ENCODE data around the gene CACNA1C.

CACNA1C gene

GRCh38 chr12:2288875-2289274, 236.1 kb downstream of the CACNA1C start:
- H3K36me3 ChIP-seq (ENCODE audit: insufficient read depth, low read length): no peaks in the 10 kb centered on the region
- peaks cover 28% of the 10 kb centered on the region for H3K4me1 ChIP-seq (ENCODE audit: control insufficient read depth, insufficient read depth, low read length, unreplicated experiment)
- no peak overlapping the region for H2AFZ ChIP-seq (ENCODE audit: low read length, unreplicated experiment)
- H3K27me3 ChIP-seq (ENCODE audit: insufficient read depth, low read length): no peaks in the 10 kb centered on the region
- no peak overlapping the region for H3K4me3 ChIP-seq (ENCODE audit: low read depth, low read length)
- no peaks in the 10 kb centered on the region for H3K79me2 ChIP-seq (ENCODE audit: control insufficient read depth, insufficient read depth, low read length, unreplicated experiment)
- H3K27ac ChIP-seq (ENCODE audit: low read depth, low read length): no peak overlapping the region

GRCh38 chr12:2289525-2289924, 236.7 kb downstream of the CACNA1C start:
- H2AFZ ChIP-seq (ENCODE audit: low read length, unreplicated experiment): no peak overlapping the region
- no peaks in the 10 kb centered on the region for H3K36me3 ChIP-seq (ENCODE audit: insufficient read depth, low read length)
- no peaks in the 10 kb centered on the region for H3K79me2 ChIP-seq (ENCODE audit: control insufficient read depth, insufficient read depth, low read length, unreplicated experiment)
- H3K27me3 ChIP-seq (ENCODE audit: insufficient read depth, low read length): no peaks in the 10 kb centered on the region
- H3K4me3 ChIP-seq (ENCODE audit: low read depth, low read length): no peak overlapping the region
- H3K27ac ChIP-seq (ENCODE audit: low read depth, low read length): no peak overlapping the region
- H3K4me1 ChIP-seq (ENCODE audit: control insufficient read depth, insufficient read depth, low read length, unreplicated experiment): peaks cover 24% of the 10 kb centered on the region

DNA sequence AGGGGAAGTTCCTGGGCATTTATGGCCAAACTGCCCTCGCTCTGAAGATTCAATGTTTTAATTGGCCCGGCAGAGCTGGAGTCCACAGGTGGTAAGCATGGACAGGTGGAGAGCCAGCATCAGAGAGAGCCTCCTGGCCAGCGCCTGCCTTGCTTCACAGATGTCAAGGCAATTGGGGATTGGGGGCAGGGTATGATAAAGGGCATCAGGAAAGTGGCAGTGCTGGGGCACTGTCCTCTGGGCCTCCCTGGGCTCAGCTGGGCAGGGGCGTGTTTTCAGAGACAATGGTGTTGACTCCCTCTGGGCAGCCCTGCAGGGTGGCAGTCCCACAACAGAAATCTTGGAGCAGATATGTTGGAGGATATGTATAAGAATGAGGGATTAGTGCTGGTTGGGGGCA, 237.3 kb downstream of the CACNA1C start:
- no peaks in the 10 kb centered on the region for H3K27me3 ChIP-seq (ENCODE audit: insufficient read depth, low read length)
- peaks cover 24% of the 10 kb centered on the region for H3K4me1 ChIP-seq (ENCODE audit: control insufficient read depth, insufficient read depth, low read length, unreplicated experiment)
- no peaks in the 10 kb centered on the region for H3K79me2 ChIP-seq (ENCODE audit: control insufficient read depth, insufficient read depth, low read length, unreplicated experiment)
- H3K4me3 ChIP-seq (ENCODE audit: low read depth, low read length): no peak overlapping the region
- no peak overlapping the region for H2AFZ ChIP-seq (ENCODE audit: low read length, unreplicated experiment)
- H3K27ac ChIP-seq (ENCODE audit: low read depth, low read length): no peak overlapping the region
- H3K36me3 ChIP-seq (ENCODE audit: insufficient read depth, low read length): no peaks in the 10 kb centered on the region

DNA sequence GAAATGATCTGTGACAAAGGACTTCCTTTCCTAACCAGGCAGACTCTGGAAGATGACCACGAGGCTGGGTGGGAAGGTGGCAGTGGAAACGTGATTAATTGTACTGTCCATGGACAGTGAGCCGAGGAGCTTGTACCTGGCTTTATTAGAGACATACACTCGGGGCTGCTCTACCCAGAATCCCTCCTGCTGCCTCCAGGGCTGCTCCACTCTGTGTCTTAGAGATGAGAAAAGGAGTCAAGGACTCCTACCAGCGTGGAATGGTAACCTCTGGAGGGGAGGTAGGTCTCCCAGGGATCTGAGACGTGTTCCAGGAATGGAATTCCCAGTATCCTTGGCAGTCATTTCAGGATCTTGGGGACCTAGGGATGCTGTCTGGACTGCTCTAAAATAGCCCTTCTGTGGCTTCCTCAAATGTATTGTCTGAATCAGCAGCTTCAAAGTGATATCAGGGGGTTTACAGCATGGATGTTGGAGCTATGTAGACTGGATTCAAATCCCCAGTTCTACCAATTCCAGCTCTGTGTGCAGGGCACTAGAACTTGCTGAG, 237.8 kb downstream of the CACNA1C start:
- no peaks in the 10 kb centered on the region for H3K79me2 ChIP-seq (ENCODE audit: control insufficient read depth, insufficient read depth, low read length, unreplicated experiment)
- H3K4me3 ChIP-seq (ENCODE audit: low read depth, low read length): no peak overlapping the region
- no peaks in the 10 kb centered on the region for H3K36me3 ChIP-seq (ENCODE audit: insufficient read depth, low read length)
- no peak overlapping the region for H3K27ac ChIP-seq (ENCODE audit: low read depth, low read length)
- H3K27me3 ChIP-seq (ENCODE audit: insufficient read depth, low read length): no peaks in the 10 kb centered on the region
- peaks cover 28% of the 10 kb centered on the region for H3K4me1 ChIP-seq (ENCODE audit: control insufficient read depth, insufficient read depth, low read length, unreplicated experiment)
- no peak overlapping the region for H2AFZ ChIP-seq (ENCODE audit: low read length, unreplicated experiment)

GRCh38 chr12:2291182-2291832, 238.5 kb downstream of the CACNA1C start:
- peaks cover 35% of the 10 kb centered on the region for H3K4me1 ChIP-seq (ENCODE audit: control insufficient read depth, insufficient read depth, low read length, unreplicated experiment)
- H3K4me3 ChIP-seq (ENCODE audit: low read depth, low read length): no peak overlapping the region
- H3K36me3 ChIP-seq (ENCODE audit: insufficient read depth, low read length): no peaks in the 10 kb centered on the region
- no peak overlapping the region for H2AFZ ChIP-seq (ENCODE audit: low read length, unreplicated experiment)
- H3K27ac ChIP-seq (ENCODE audit: low read depth, low read length): no peak overlapping the region
- no peaks in the 10 kb centered on the region for H3K79me2 ChIP-seq (ENCODE audit: control insufficient read depth, insufficient read depth, low read length, unreplicated experiment)
- H3K27me3 ChIP-seq (ENCODE audit: insufficient read depth, low read length): no peaks in the 10 kb centered on the region

DNA sequence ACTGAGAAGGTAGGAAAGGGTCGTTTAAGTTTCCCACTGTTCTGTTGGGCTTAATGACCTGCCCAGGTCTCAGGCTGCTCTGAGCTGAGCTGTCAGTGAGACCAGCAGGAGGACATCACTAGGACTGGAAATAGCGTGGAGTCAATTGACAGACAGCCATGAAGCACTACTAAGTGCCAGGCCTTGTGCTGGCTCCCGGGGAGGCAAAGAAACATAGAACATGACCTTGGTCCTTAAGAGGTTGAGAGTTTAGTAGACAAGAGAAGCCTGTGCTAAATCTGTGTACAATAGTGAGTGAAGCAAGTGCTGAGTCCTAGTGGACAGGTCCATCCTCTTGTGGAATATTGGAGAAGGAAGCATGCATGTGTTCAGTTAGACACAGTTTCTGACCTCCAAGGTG, 239.2 kb downstream of the CACNA1C start:
- H2AFZ ChIP-seq (ENCODE audit: low read length, unreplicated experiment): no peak overlapping the region
- peaks cover 30% of the 10 kb centered on the region for H3K4me1 ChIP-seq (ENCODE audit: control insufficient read depth, insufficient read depth, low read length, unreplicated experiment)
- H3K27ac ChIP-seq (ENCODE audit: low read depth, low read length): no peak overlapping the region
- H3K27me3 ChIP-seq (ENCODE audit: insufficient read depth, low read length): no peaks in the 10 kb centered on the region
- H3K79me2 ChIP-seq (ENCODE audit: control insufficient read depth, insufficient read depth, low read length, unreplicated experiment): no peaks in the 10 kb centered on the region
- H3K36me3 ChIP-seq (ENCODE audit: insufficient read depth, low read length): no peaks in the 10 kb centered on the region
- H3K4me3 ChIP-seq (ENCODE audit: low read depth, low read length): no peak overlapping the region

GRCh38 chr12:2292560-2292959, 239.8 kb downstream of the CACNA1C start:
- H2AFZ ChIP-seq (ENCODE audit: low read length, unreplicated experiment): no peak overlapping the region
- no peak overlapping the region for H3K27ac ChIP-seq (ENCODE audit: low read depth, low read length)
- no peaks in the 10 kb centered on the region for H3K27me3 ChIP-seq (ENCODE audit: insufficient read depth, low read length)
- H3K4me1 ChIP-seq (ENCODE audit: control insufficient read depth, insufficient read depth, low read length, unreplicated experiment): peaks cover 27% of the 10 kb centered on the region
- no peak overlapping the region for H3K4me3 ChIP-seq (ENCODE audit: low read depth, low read length)
- no peaks in the 10 kb centered on the region for H3K36me3 ChIP-seq (ENCODE audit: insufficient read depth, low read length)
- no peaks in the 10 kb centered on the region for H3K79me2 ChIP-seq (ENCODE audit: control insufficient read depth, insufficient read depth, low read length, unreplicated experiment)

GRCh38 chr12:2294651-2295475, 242.1 kb downstream of the CACNA1C start:
- no peaks in the 10 kb centered on the region for H3K79me2 ChIP-seq (ENCODE audit: control insufficient read depth, insufficient read depth, low read length, unreplicated experiment)
- H2AFZ ChIP-seq (ENCODE audit: low read length, unreplicated experiment): no peak overlapping the region
- no peak overlapping the region for H3K4me3 ChIP-seq (ENCODE audit: low read depth, low read length)
- no peak overlapping the region for H3K27ac ChIP-seq (ENCODE audit: low read depth, low read length)
- no peaks in the 10 kb centered on the region for H3K36me3 ChIP-seq (ENCODE audit: insufficient read depth, low read length)
- H3K27me3 ChIP-seq (ENCODE audit: insufficient read depth, low read length): no peaks in the 10 kb centered on the region
- peaks cover 21% of the 10 kb centered on the region for H3K4me1 ChIP-seq (ENCODE audit: control insufficient read depth, insufficient read depth, low read length, unreplicated experiment)

DNA sequence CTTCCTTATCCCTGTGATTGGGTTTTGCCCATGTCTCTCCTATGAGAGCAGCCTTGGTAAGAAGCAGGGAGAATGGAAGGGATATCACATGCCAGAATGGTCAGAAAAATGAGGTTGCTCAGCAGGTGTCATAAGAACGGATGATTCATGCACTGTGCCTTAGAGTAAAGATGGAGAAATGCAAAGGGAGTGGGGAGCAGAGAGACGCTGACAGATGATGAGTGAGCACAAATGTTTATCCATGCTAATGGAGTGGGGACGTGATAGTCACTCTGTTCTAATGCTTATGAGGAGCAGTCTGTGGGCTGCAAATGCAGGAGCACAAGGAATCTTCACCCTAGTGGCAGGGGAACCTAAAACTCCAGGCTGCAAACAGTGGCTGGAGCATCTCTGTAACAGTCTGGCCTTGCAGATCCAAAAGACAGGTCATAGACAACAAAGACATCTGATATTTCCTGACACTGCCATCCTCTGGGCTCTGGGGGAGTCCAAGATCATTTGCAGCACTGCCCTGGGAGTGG, 243.2 kb downstream of the CACNA1C start:
- Histone ChIP-seq H3K27ac (ENCODE audit: low read depth, low read length) (no peak overlapping the region), H3K79me2 (ENCODE audit: control insufficient read depth, insufficient read depth, low read length, unreplicated experiment) (no peaks in the 10 kb centered on the region)

DNA sequence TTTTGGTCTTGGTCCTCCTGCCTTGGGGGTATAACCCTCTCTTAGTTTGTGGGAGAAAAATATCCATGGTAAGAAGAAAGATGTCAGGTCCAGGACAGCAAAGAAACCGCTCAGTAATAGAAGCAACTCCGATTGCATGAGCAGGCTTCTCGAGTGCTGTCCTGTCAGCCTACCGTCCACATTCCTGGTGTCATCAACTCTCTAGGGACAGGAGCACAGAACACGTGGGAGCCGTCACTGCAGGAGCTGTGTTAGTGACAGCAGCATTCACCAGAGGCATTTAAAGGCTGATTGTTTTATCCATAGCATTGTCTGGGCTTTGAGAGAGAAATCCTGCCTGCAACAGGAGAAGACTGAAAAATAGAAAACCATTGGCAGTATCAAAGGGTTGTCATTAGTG, 244.2 kb downstream of the CACNA1C start:
- Histone ChIP-seq H3K79me2 (ENCODE audit: control insufficient read depth, insufficient read depth, low read length, unreplicated experiment) (no peaks in the 10 kb centered on the region), H3K27me3 (ENCODE audit: insufficient read depth, low read length) (no peaks in the 10 kb centered on the region), H3K4me1 (ENCODE audit: control insufficient read depth, insufficient read depth, low read length, unreplicated experiment) (peaks cover 28% of the 10 kb centered on the region), H3K27ac (ENCODE audit: low read depth, low read length) (no peak overlapping the region), H3K4me3 (ENCODE audit: low read depth, low read length) (no peak overlapping the region), H2AFZ (ENCODE audit: low read length, unreplicated experiment) (no peak overlapping the region), H3K36me3 (ENCODE audit: insufficient read depth, low read length) (no peaks in the 10 kb centered on the region)

More for the DNA sequence above, 243.2 kb downstream of the CACNA1C start:
- Histone ChIP-seq H3K27me3 (ENCODE audit: insufficient read depth, low read length) (no peaks in the 10 kb centered on the region), H3K4me3 (ENCODE audit: low read depth, low read length) (no peak overlapping the region), H3K36me3 (ENCODE audit: insufficient read depth, low read length) (no peaks in the 10 kb centered on the region), H3K4me1 (ENCODE audit: control insufficient read depth, insufficient read depth, low read length, unreplicated experiment) (peaks cover 21% of the 10 kb centered on the region), H2AFZ (ENCODE audit: low read length, unreplicated experiment) (no peak overlapping the region)
